A549 (cell line): Measurements from ENCODE around the gene MAP2.

Experiments
- CBX2 ChIP-seq: fragments of 200-600 bp; sonication (generic); IDR thresholded peaks from 2 replicates; pipeline ENCODE4 v1.6.1; 2016; ENCODE audit warnings: low read depth, mild to moderate bottlenecking, borderline replicate concordance
- EP300 ChIP-seq, 2 experiments: fragments of >200 bp; sonication (Bioruptor Twin); formaldehyde crosslinking; IDR thresholded peaks; 2 replicates in 1 of 2; 3 replicates in 1 of 2; pipeline ENCODE4 v1.6.1; 2016 to 2017
- ESRRA ChIP-seq: fragments of 150-350 bp; IDR thresholded peaks from 2 replicates; pipeline ENCODE4 v1.6.1; 2014; ENCODE audit warnings: mild to moderate bottlenecking, low read length, borderline replicate concordance
- HDAC2 ChIP-seq: fragments of 200-600 bp; sonication (generic); IDR thresholded peaks from 2 replicates; pipeline ENCODE4 v1.6.1; 2016
- HOXA7 ChIP-seq: fragments of 250-450 bp; sonication (Bioruptor Pico); IDR thresholded peaks from 2 replicates; pipeline ENCODE4 v1.5.0; 2020; ENCODE audit warnings: mild to moderate bottlenecking, moderate library complexity
- POLR2A ChIP-seq: IDR thresholded peaks from 2 replicates; pipeline ENCODE4 v1.6.1; 2012; ENCODE audit warnings: mild to moderate bottlenecking, low read length
- RFX5 ChIP-seq: fragments of 450-650 bp; IDR thresholded peaks from 2 replicates; pipeline ENCODE4 v1.7.1; 2014; ENCODE audit warnings: antibody characterized with exemption, mild to moderate bottlenecking, moderate library complexity
- ZSCAN20 ChIP-seq: fragments of 250-450 bp; sonication (Bioruptor Pico); IDR thresholded peaks from 2 replicates; pipeline ENCODE4 v1.8.0; 2022; ENCODE audit warnings: mild to moderate bottlenecking, moderate library complexity
- TF ChIP-seq, protein P1 (sequence below): fragments of 200-600 bp; sonication (generic); IDR thresholded peaks from 2 replicates; pipeline ENCODE4 v1.6.1; 2016; ENCODE audit warnings: antibody characterized with exemption, mild to moderate bottlenecking, moderate library complexity
- TF ChIP-seq, protein P2 (sequence below): fragments of 450-650 bp; IDR thresholded peaks from 2 replicates; pipeline ENCODE4 v1.6.1; 2014; ENCODE audit warnings: antibody characterized with exemption
- TF ChIP-seq, protein P3 (sequence below): fragments of >200 bp; sonication (Bioruptor Twin); formaldehyde crosslinking; IDR thresholded peaks from 3 replicates; pipeline ENCODE4 v1.5.1; 2016
- TF ChIP-seq, protein P4 (sequence below): IDR thresholded peaks from 2 replicates; pipeline ENCODE4 v1.6.1; 2012

DNA sequence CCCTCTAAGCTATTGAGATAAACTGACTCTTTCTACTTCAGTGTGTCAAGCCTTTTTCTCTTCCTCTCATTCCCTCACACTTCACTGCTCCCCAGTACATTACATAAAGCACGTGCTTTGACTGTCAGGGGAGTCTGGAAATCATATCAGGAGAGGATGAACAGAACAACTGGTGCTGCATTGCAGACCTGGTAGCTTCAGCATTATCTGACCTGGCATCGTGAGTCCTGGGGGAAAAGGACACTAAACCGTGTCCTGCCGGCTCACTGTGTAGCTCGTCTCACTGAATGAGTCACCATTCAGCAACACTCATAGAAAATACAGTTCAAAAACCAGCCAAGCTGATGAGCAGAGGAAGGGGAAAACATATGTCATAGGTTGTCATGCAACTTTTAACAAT lies 239.3 kb downstream of the MAP2 start:
- TF ChIP-seq, protein P1, sequence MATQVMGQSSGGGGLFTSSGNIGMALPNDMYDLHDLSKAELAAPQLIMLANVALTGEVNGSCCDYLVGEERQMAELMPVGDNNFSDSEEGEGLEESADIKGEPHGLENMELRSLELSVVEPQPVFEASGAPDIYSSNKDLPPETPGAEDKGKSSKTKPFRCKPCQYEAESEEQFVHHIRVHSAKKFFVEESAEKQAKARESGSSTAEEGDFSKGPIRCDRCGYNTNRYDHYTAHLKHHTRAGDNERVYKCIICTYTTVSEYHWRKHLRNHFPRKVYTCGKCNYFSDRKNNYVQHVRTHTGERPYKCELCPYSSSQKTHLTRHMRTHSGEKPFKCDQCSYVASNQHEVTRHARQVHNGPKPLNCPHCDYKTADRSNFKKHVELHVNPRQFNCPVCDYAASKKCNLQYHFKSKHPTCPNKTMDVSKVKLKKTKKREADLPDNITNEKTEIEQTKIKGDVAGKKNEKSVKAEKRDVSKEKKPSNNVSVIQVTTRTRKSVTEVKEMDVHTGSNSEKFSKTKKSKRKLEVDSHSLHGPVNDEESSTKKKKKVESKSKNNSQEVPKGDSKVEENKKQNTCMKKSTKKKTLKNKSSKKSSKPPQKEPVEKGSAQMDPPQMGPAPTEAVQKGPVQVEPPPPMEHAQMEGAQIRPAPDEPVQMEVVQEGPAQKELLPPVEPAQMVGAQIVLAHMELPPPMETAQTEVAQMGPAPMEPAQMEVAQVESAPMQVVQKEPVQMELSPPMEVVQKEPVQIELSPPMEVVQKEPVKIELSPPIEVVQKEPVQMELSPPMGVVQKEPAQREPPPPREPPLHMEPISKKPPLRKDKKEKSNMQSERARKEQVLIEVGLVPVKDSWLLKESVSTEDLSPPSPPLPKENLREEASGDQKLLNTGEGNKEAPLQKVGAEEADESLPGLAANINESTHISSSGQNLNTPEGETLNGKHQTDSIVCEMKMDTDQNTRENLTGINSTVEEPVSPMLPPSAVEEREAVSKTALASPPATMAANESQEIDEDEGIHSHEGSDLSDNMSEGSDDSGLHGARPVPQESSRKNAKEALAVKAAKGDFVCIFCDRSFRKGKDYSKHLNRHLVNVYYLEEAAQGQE: no peak
- TF ChIP-seq, protein P2, sequence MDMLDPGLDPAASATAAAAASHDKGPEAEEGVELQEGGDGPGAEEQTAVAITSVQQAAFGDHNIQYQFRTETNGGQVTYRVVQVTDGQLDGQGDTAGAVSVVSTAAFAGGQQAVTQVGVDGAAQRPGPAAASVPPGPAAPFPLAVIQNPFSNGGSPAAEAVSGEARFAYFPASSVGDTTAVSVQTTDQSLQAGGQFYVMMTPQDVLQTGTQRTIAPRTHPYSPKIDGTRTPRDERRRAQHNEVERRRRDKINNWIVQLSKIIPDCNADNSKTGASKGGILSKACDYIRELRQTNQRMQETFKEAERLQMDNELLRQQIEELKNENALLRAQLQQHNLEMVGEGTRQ: no peak
- TF ChIP-seq, protein P3, sequence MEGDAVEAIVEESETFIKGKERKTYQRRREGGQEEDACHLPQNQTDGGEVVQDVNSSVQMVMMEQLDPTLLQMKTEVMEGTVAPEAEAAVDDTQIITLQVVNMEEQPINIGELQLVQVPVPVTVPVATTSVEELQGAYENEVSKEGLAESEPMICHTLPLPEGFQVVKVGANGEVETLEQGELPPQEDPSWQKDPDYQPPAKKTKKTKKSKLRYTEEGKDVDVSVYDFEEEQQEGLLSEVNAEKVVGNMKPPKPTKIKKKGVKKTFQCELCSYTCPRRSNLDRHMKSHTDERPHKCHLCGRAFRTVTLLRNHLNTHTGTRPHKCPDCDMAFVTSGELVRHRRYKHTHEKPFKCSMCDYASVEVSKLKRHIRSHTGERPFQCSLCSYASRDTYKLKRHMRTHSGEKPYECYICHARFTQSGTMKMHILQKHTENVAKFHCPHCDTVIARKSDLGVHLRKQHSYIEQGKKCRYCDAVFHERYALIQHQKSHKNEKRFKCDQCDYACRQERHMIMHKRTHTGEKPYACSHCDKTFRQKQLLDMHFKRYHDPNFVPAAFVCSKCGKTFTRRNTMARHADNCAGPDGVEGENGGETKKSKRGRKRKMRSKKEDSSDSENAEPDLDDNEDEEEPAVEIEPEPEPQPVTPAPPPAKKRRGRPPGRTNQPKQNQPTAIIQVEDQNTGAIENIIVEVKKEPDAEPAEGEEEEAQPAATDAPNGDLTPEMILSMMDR: no peak
- no peak for TF ChIP-seq RFX5
- no peak for TF ChIP-seq CBX2
- no peak for TF ChIP-seq HDAC2
- no peak for TF ChIP-seq HOXA7 (CRISPR knock-in tag)
- no peak for TF ChIP-seq POLR2A
- TF ChIP-seq, protein P4, sequence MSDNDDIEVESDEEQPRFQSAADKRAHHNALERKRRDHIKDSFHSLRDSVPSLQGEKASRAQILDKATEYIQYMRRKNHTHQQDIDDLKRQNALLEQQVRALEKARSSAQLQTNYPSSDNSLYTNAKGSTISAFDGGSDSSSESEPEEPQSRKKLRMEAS: no peak
- TF ChIP-seq ZSCAN20 (CRISPR knock-in tag): no peak
- no peak for TF ChIP-seq ESRRA
- TF ChIP-seq EP300 (IDR thresholded peaks at IDR 0.05): no peak
